IMR-90 (cell line): ENCODE data around the gene ZNF213. TPM values are rescaled to one million over a fixed set of nuclear protein-coding genes. Genes with fewer than 3 reads are reported as not detected.
A peak's percentile ranks its signal among the peaks of the same experiment; 100 is the strongest.

Experiments
- ATAC-seq: fragments of 200-7000 bp; cut with Tn5 transposase; 2 replicates; pipeline ENCODE4 v1.9.1; 2020; ENCODE audit warnings: low read depth, mild to moderate bottlenecking, moderate library complexity
- BruUV-seq: library from RNA; stranded (reverse); fragments of 400-500 nt; replicated peaks from 2 replicates; lab custom pipeline; 2021; lab: Mats Ljungman, UMichigan
- CTCF ChIA-PET: fragments of 300-600 bp; formaldehyde crosslinking; extraction: SDS; loops from one replicate; lab custom pipeline; 2021; ENCODE audit warnings: antibody characterized with exemption; lab: Yijun Ruan, JAX
- POLR2A ChIA-PET: fragments of 300-600 bp; sonication (Branson Sonifier 250); formaldehyde crosslinking; loops from one replicate; lab custom pipeline; 2022; ENCODE audit warnings: antibody characterized with exemption; ENCODE audit not compliant: unreplicated experiment; lab: Charles Lee
- DNase-seq: peaks from one replicate; pipeline ENCODE4 v3.0.0; 2013
- H2AFZ ChIP-seq: replicated peaks from 2 replicates; pipeline ENCODE3; 2013; ENCODE audit warnings: low read length, mild to moderate bottlenecking; ENCODE audit not compliant: poor library complexity
- H2AK5ac ChIP-seq: 2 replicates; pipeline ENCODE4 v1.6.1; 2013; ENCODE audit warnings: low read depth, low read length, inconsistent platforms
- H2AK9ac ChIP-seq: replicated peaks from 2 replicates; pipeline ENCODE3; 2013; ENCODE audit warnings: mild to moderate bottlenecking, low read depth, low read length, moderate library complexity; ENCODE audit not compliant: poor library complexity
- H2BK120ac ChIP-seq: 2 replicates; pipeline ENCODE4 v1.6.1; 2013; ENCODE audit warnings: low read depth, low read length, inconsistent platforms
- H2BK15ac ChIP-seq: 3 replicates; pipeline ENCODE4 v1.6.1; 2013; ENCODE audit warnings: low read depth, low read length, inconsistent platforms
- H2BK20ac ChIP-seq: 2 replicates; pipeline ENCODE4 v1.6.1; 2013; ENCODE audit warnings: low read depth, mild to moderate bottlenecking, inconsistent platforms, low read length, moderate library complexity
- H2BK5ac ChIP-seq: 2 replicates; pipeline ENCODE4 v1.6.1; 2013; ENCODE audit warnings: mild to moderate bottlenecking, low read depth, low read length, inconsistent platforms; ENCODE audit not compliant: poor library complexity, severe bottlenecking
- H3K14ac ChIP-seq: replicated peaks from 2 replicates; pipeline ENCODE4 v1.6.1; 2013; ENCODE audit warnings: low read depth, low read length, inconsistent platforms
- H3K18ac ChIP-seq: 2 replicates; pipeline ENCODE4 v1.6.1; 2013; ENCODE audit warnings: low read depth, low read length, control low read depth
- H3K23ac ChIP-seq: 2 replicates; pipeline ENCODE4 v1.6.1; 2013; ENCODE audit warnings: low read depth, low read length, inconsistent platforms
- H3K27ac ChIP-seq: 2 replicates; pipeline ENCODE4 v1.5.1; 2013; ENCODE audit warnings: mild to moderate bottlenecking, control low read depth, low read length; ENCODE audit not compliant: insufficient read depth
- H3K27me3 ChIP-seq: 2 replicates; pipeline ENCODE4 v1.6.1; 2013; ENCODE audit warnings: low read length; ENCODE audit not compliant: control insufficient read depth, insufficient read depth
- H3K36me3 ChIP-seq: 2 replicates; pipeline ENCODE4 v1.6.1; 2013; ENCODE audit warnings: low read length, mixed read lengths; ENCODE audit not compliant: control insufficient read depth, insufficient read depth
- H3K4ac ChIP-seq: 2 replicates; pipeline ENCODE4 v1.6.1; 2013; ENCODE audit warnings: low read depth, low read length, inconsistent platforms
- H3K4me1 ChIP-seq: 2 replicates; pipeline ENCODE4 v1.6.1; 2013; ENCODE audit warnings: low read length, mixed read lengths; ENCODE audit not compliant: control insufficient read depth, insufficient read depth
- H3K4me2 ChIP-seq: 2 replicates; pipeline ENCODE4 v1.6.1; 2013; ENCODE audit warnings: low read depth, mild to moderate bottlenecking, control low read depth, low read length, moderate library complexity
- H3K4me3 ChIP-seq: 2 replicates; pipeline ENCODE4 v1.5.1; 2013; ENCODE audit warnings: low read depth, mild to moderate bottlenecking, control low read depth, low read length, moderate library complexity; ENCODE audit not compliant: insufficient read depth
- H3K56ac ChIP-seq: 2 replicates; pipeline ENCODE4 v1.6.1; 2013; ENCODE audit warnings: low read length, inconsistent platforms; ENCODE audit not compliant: insufficient read depth; ENCODE audit errors: extremely low read depth
- H3K79me1 ChIP-seq, 2 experiments: 2 replicates each; pipeline ENCODE4 v1.6.1; 2013; ENCODE audit warnings: low read length in 2 of 2, inconsistent platforms in 1 of 2, low read depth in 1 of 2
- H3K9ac ChIP-seq: 2 replicates; pipeline ENCODE4 v1.6.1; 2013; ENCODE audit warnings: low read depth, low read length, control low read depth
- H3K9me1 ChIP-seq: 2 replicates; pipeline ENCODE4 v1.6.1; 2013; ENCODE audit warnings: low read length, inconsistent platforms; ENCODE audit not compliant: insufficient read depth
- H3K9me3 ChIP-seq: 2 replicates; pipeline ENCODE4 v1.6.1; 2013; ENCODE audit warnings: low read length; ENCODE audit not compliant: control insufficient read depth, insufficient read depth
- H4K20me1 ChIP-seq: 2 replicates; pipeline ENCODE4 v1.6.1; 2013; ENCODE audit warnings: low read length, inconsistent platforms; ENCODE audit not compliant: insufficient read depth
- H4K5ac ChIP-seq: 2 replicates; pipeline ENCODE4 v1.6.1; 2013; ENCODE audit warnings: mild to moderate bottlenecking, low read depth, low read length, control low read depth
- H4K8ac ChIP-seq, 2 experiments: 2 replicates each; pipeline ENCODE4 v1.6.1; 2013; ENCODE audit warnings: low read depth in 2 of 2, low read length in 2 of 2, control low read depth in 1 of 2, inconsistent platforms in 1 of 2
- H4K91ac ChIP-seq: 2 replicates; pipeline ENCODE4 v1.6.1; 2013; ENCODE audit warnings: low read depth, low read length, inconsistent platforms; ENCODE audit not compliant: insufficient read depth
- CEBPB ChIP-seq: IDR thresholded peaks from 2 replicates; pipeline ENCODE4 v1.6.1; 2012; ENCODE audit warnings: low read depth, low read length, improper control_type of control experiment
- RAD21 ChIP-seq: IDR thresholded peaks from 2 replicates; pipeline ENCODE4 v1.6.1; 2012; ENCODE audit warnings: low read length, improper control_type of control experiment
- WGBS, 2 experiments: methylation state at CpG; one replicate each; pipeline versions ENCODE4 v1.1.5 to v1.1.7; 2013; ENCODE audit warnings: missing lambda C conversion rate in 2 of 2; ENCODE audit not compliant: insufficient read length in 1 of 2; ENCODE audit errors: extremely low coverage in 2 of 2; 5-methylcytosine and 5-hydroxymethylcytosine counted together
- dilution Hi-C: fragments of 300-500 bp; cut with HindIII; formaldehyde crosslinking; loops from one replicate; pipeline ENCODE4 v1.14.3; 2018; ENCODE audit warnings: low sequenced_read_pairs; ENCODE audit not compliant: unreplicated experiment
- in situ Hi-C: fragments of 300-500 bp; cut with MboI; formaldehyde crosslinking; loops from 3 replicates; pipeline ENCODE4 v1.14.3; 2019; ENCODE audit warnings: low sequenced_read_pairs, inconsistent platforms, mixed read lengths
- intact Hi-C: fragments of 100-400 bp; cut with micrococcal nuclease; formaldehyde crosslinking; loops from 2 replicates; pipeline ENCODE4 v1.10.0; 2022
- polyA plus RNA-seq, 3 experiments: library from polyadenylated mRNA; depleted of rRNA; stranded (reverse); fragments of >200 nt; gene quantifications; 2 replicates each; pipeline ENCODE4 v1.2.3, GENCODE V29; 2012; ENCODE audit warnings: low replicate concordance in 1 of 3
- total RNA-seq: library from RNA; depleted of rRNA; stranded (reverse); fragments of >200 nt; gene quantifications from 2 replicates; pipeline ENCODE4 v1.2.3, GENCODE V29; 2012

Gene ZNF213
- total and polyA plus RNA-seq, 2 of the 4 experiments (the other 2 are of a cell fraction) = 0.72 to 4.0 TPM

DNA sequence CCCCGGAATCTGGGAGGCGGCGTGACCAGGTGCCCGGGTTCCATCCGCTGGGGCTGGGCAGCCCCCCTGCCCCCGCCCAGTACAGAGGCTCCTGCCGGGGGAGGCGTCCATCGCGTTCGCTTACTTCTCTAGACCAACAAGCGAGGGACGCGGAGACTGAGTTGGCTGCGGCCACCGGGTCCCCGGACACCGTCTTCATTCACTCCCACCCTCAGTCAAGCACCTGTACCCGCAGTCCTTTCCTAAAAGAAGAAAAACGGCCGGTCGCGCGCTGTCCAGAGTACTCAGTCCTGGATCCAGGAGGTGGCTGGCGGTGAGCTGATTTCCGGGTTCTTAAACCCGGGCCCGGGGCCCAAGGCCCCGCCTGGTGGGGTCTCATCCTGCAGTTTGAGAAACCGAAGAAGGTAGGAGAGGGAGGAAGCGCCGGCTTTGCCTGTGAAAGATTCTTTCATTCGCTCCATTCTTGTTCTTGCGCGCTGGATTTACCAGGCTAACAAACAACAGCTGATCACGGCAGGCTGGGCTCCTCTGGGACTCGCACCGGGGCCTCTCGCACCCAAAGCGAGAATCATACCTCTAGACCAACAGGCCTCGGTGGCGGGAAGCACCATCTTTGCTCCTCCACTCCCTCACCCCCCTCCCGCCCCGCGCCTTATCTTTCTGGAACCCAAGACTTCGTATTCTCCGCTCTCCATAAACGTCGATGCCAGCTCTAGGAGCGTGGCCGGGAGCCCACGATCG lies 35.8 kb downstream of the ZNF213 start:
- H2BK20ac ChIP-seq = no peak overlapping the region
- no peak overlapping the region for H3K4ac ChIP-seq
- H3K4me1 ChIP-seq = peaks cover 2% of the 10 kb centered on the region; the same call in 1 of the 2 replicates
- no peak for DNase-seq
- H3K18ac ChIP-seq = no peak overlapping the region
- no peak overlapping the region for H2BK5ac ChIP-seq
- no peak overlapping the region for H2BK15ac ChIP-seq
- no peaks in the 10 kb centered on the region for H3K79me1 ChIP-seq
- H3K9me1 ChIP-seq = no peaks in the 10 kb centered on the region
- no peak for TF ChIP-seq RAD21
- no peak for TF ChIP-seq CEBPB
- H2AFZ ChIP-seq = peak overlapping the region; percentile 52
- H3K9me3 ChIP-seq = no peaks in the 10 kb centered on the region
- in situ Hi-C loops (no loop called here), dilution Hi-C loops (no loop called here), intact Hi-C loops (no loop called here)
- no peak overlapping the region for H3K14ac ChIP-seq
- 0% methylated on average over 8 of the region's 53 CpGs; no CpG with 5 or more reads in 1 of the 2 experiments for WGBS, 2 experiments
- H3K4me3 ChIP-seq = no peak overlapping the region
- peaks cover 44% of the 10 kb centered on the region for H3K27me3 ChIP-seq
- H2AK5ac ChIP-seq = no peak overlapping the region
- H3K56ac ChIP-seq = no peak overlapping the region
- H3K4me2 ChIP-seq = peak overlapping the region; percentile 13; the same call in 1 of the 2 replicates
- no peak overlapping the region for H3K23ac ChIP-seq
- POLR2A ChIA-PET = no interaction called here
- no peak overlapping the region for H3K27ac ChIP-seq
- ATAC-seq = no peak
- H4K8ac ChIP-seq = no peak overlapping the region
- CTCF ChIA-PET = interaction anchor here (1.5 kb wide), 1 partner anchor 111 kb away, joined by 4 read pairs; no protein-coding TSS in a partner anchor
- H3K9ac ChIP-seq = no peak overlapping the region
- no peaks in the 10 kb centered on the region for H3K36me3 ChIP-seq
- H2BK120ac ChIP-seq = no peak overlapping the region
- H4K5ac ChIP-seq = no peak overlapping the region
- no peak overlapping the region for H4K91ac ChIP-seq
- BruUV-seq = no TSS peak
- H4K20me1 ChIP-seq = peaks cover 9% of the 10 kb centered on the region
- no peak overlapping the region for H2AK9ac ChIP-seq
